WERI-Rb-1 (cell line): ENCODE data around the gene OSBPL5.

Source experiments
- DNase-seq: peaks from one replicate; pipeline ENCODE4 v3.0.0-alpha.2; 2020
- H3K27ac ChIP-seq: fragments of 250-450 bp; sonication (Bioruptor Pico); 2 replicates; pipeline ENCODE4 v1.5.1; 2020; ENCODE audit warnings: mild to moderate bottlenecking, moderate library complexity
- H3K27me3 ChIP-seq: fragments of 250-450 bp; sonication (Bioruptor Pico); 2 replicates; pipeline ENCODE4 v1.5.1; 2021; ENCODE audit warnings: mild to moderate bottlenecking, low read depth, moderate library complexity; ENCODE audit not compliant: insufficient read depth, severe bottlenecking
- H3K36me3 ChIP-seq: fragments of 250-450 bp; sonication (Bioruptor Pico); 2 replicates; pipeline ENCODE4 v1.5.1; 2020; ENCODE audit warnings: mild to moderate bottlenecking, moderate library complexity
- H3K4me3 ChIP-seq: 2 replicates; pipeline ENCODE4 v1.5.1; 2011; ENCODE audit warnings: low read depth, mild to moderate bottlenecking, control low read depth, low read length
- H3K9me3 ChIP-seq: fragments of 250-450 bp; sonication (Bioruptor Pico); 2 replicates; pipeline ENCODE4 v1.5.1; 2021; ENCODE audit warnings: mild to moderate bottlenecking, moderate library complexity; ENCODE audit not compliant: severe bottlenecking
- CTCF ChIP-seq: IDR thresholded peaks from 2 replicates; pipeline ENCODE4 v1.5.1; 2011; ENCODE audit warnings: low read depth, mild to moderate bottlenecking, control low read depth, inconsistent platforms, low read length

The OSBPL5 gene

GRCh38 chr11:3202759-3203158 is 37.6 kb upstream of the OSBPL5 start:
- H3K4me3 ChIP-seq, result no peak overlapping the region
- no peak for TF ChIP-seq CTCF
- H3K36me3 ChIP-seq, result no peaks in the 10 kb centered on the region
- peaks cover 6% of the 10 kb centered on the region for H3K27me3 ChIP-seq
- peak; percentile 1 for DNase-seq
- H3K27ac ChIP-seq, result no peak overlapping the region
- no peaks in the 10 kb centered on the region for H3K9me3 ChIP-seq

GRCh38 chr11:3202305-3202704 is 37.2 kb upstream of the OSBPL5 start:
- no peak for TF ChIP-seq CTCF
- no peaks in the 10 kb centered on the region for H3K9me3 ChIP-seq
- H3K4me3 ChIP-seq, result no peak overlapping the region
- peaks cover 6% of the 10 kb centered on the region for H3K27me3 ChIP-seq
- DNase-seq, result no peak
- H3K36me3 ChIP-seq, result no peaks in the 10 kb centered on the region
- no peak overlapping the region for H3K27ac ChIP-seq

- Histone ChIP-seq H3K27ac (no peak overlapping the region), H3K9me3 (no peaks in the 10 kb centered on the region), H3K4me3 (no peak overlapping the region), H3K36me3 (no peaks in the 10 kb centered on the region), H3K27me3 (peaks cover 6% of the 10 kb centered on the region)
- TF ChIP-seq CTCF, result no peak
- no peak for DNase-seq
Measured at GRCh38 chr11:3201677-3202181, 36.6 kb upstream of the OSBPL5 start.

- no peaks in the 10 kb centered on the region for H3K9me3 ChIP-seq
- H3K27me3 ChIP-seq, result peaks cover 6% of the 10 kb centered on the region
- no peaks in the 10 kb centered on the region for H3K36me3 ChIP-seq
- no peak for TF ChIP-seq CTCF
- no peak overlapping the region for H3K4me3 ChIP-seq
- DNase-seq, result no peak
- H3K27ac ChIP-seq, result no peak overlapping the region
Measured at GRCh38 chr11:3201112-3201581, 36.0 kb upstream of the OSBPL5 start.

GRCh38 chr11:3200388-3201111 is 35.4 kb upstream of the OSBPL5 start:
- no peak overlapping the region for H3K4me3 ChIP-seq
- DNase-seq, result no peak
- H3K9me3 ChIP-seq, result no peaks in the 10 kb centered on the region
- H3K36me3 ChIP-seq, result no peaks in the 10 kb centered on the region
- no peak overlapping the region for H3K27ac ChIP-seq
- no peak for TF ChIP-seq CTCF
- H3K27me3 ChIP-seq, result peaks cover 6% of the 10 kb centered on the region
